Stimulated activated naive CD8-positive, alpha-beta T cell treated with anti-CD3 and anti-CD28 coated beads, Interleukin-15, Interleukin-2, amounts not matched to agents 100 U/mL and 50 U/mL, for 24 hours (primary cell): Measurements from ENCODE around the gene HINFP.

ENCODE experiments used
- ATAC-seq: fragments of 150-1000 bp; cut with Tn5 transposase; one replicate; pipeline ENCODE4 v1.10.0; 2021
- DNase-seq: peaks from one replicate; pipeline ENCODE4 v3.0.0; 2021

Gene HINFP, protein sequence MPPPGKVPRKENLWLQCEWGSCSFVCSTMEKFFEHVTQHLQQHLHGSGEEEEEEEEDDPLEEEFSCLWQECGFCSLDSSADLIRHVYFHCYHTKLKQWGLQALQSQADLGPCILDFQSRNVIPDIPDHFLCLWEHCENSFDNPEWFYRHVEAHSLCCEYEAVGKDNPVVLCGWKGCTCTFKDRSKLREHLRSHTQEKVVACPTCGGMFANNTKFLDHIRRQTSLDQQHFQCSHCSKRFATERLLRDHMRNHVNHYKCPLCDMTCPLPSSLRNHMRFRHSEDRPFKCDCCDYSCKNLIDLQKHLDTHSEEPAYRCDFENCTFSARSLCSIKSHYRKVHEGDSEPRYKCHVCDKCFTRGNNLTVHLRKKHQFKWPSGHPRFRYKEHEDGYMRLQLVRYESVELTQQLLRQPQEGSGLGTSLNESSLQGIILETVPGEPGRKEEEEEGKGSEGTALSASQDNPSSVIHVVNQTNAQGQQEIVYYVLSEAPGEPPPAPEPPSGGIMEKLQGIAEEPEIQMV

DNA sequence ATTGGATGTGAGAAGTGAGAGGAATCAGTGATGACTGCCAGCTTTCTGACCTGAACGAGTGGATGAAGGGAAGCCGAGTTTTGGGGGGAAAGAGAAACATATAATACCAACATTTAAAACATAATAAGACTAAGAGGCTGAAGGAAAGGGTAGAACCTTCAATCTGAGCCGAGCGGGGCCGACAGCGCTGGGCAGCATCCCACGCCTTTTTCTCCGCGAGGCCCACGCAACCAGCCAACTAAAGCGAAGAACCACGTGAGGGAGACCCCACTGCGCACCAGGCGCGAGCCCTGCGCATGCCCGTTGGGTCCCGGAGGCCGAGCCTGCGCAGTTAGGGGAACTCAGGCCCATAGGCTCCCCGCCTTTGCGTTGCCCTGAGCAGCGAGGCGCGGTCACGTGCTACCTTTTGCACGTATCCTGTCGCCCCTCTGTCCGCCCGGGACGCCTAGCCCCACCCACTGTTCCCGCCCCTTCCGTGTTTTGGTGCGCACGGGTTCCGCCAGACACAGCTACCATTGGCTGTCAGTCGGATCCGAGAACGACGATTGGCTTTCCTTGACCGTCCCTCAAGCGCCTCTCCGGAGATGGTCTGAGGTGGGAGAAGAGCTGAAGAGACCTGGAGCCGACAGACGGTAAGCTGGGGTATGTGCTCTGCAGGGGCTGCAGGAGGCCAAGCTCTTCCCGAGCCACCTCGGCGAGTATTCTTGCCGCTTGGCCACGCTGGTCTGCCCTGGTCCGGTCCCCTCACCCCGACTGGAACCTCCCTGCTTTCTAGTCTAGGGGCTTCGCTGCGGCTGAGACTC is at the start of gene HINFP:
HINFP (plus strand) TSS at position 573 of the 803 bp plus-strand sequence. CDS start 5,365 bp downstream, outside the sequence.
- ATAC-seq (peak; percentile 99), DNase-seq (peak; percentile 100)

DNA sequence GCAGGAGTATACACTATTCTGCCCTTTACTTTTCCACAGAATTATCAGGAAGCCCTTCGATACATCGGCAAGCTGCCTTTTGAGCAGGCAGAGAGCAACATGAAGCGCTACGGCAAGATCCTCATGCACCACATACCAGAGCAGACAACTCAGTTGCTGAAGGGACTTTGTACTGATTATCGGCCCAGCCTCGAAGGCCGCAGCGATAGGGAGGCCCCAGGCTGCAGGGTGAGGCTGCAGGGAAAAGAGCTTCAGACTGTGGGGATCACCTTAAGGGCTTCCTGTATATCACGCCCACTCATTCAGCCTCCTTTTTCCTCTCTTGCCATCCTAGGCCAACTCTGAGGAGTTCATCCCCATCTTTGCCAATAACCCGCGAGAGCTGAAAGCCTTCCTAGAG is 43.5 kb upstream of the HINFP start:
- ATAC-seq: no peak

DNA sequence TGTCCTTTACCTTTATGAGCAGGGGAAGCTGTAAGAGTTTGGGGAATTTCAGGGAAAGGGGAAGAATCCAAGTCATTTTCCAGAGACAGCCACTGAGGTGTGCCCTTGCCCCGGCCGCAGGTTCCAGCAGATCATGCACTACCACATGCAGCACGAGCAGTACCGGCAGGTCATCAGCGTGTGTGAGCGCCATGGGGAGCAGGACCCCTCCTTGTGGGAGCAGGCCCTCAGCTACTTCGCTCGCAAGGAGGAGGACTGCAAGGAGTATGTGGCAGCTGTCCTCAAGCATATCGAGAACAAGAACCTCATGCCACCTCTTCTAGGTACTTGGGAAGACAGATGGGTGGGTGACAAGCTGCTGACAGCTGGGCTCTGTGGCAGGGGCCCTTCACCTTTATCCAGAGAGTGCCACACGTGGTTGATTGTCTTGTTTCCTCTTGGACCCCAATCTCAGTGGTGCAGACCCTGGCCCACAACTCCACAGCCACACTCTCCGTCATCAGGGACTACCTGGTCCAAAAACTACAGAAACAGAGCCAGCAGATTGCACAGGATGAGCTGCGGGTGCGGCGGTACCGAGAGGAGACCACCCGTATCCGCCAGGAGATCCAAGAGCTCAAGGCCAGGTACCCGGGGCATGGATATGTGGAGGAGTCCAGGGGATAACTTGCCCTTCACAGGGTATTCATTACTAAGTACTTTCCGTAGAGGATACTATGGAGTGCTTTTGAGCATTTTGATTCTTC is 42.5 kb upstream of the HINFP start:
- no peak for DNase-seq
- ATAC-seq: no peak

More for the DNA sequence above, 43.5 kb upstream of the HINFP start:
- no peak for DNase-seq

- ATAC-seq (no peak), DNase-seq (no peak)
These were observed 39.6 kb upstream of the HINFP start for GRCh38 chr11:119081682-119082260.

- ATAC-seq (peak; percentile 94), DNase-seq (peak; percentile 93)
These were observed 36.5 kb upstream of the HINFP start, which contains the start of gene HMBS for GRCh38 chr11:119084663-119085436. Gene HMBS, plus strand, starts transcription at chr11:119084881. Its CDS starts 153 bp downstream, at chr11:119085034.

DNA sequence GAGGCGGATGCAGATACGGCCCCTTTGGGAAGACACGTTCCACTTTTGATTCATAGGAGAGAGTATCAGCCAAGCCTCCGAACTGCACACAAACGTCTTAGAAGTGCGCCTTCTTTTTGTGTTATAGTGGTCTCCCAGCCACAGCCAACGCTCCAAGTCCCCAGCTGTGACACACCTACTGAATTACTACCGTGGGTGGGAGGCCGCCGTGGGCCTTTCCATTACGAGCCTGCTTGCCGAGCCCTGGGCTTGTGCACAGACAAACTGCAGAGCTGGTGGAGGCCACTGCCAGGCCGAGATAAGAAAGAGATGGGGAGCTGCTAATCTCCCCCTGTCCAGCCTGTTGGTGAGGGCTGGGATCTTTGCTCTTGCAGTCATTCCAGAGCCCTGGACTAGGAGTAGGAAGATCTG is 35.9 kb upstream of the HINFP start:
- peak; percentile 48 for DNase-seq
- peak; percentile 12 for ATAC-seq

- no peak for ATAC-seq
- no peak for DNase-seq
These were observed 34.3 kb upstream of the HINFP start for GRCh38 chr11:119087123-119087522.

DNA sequence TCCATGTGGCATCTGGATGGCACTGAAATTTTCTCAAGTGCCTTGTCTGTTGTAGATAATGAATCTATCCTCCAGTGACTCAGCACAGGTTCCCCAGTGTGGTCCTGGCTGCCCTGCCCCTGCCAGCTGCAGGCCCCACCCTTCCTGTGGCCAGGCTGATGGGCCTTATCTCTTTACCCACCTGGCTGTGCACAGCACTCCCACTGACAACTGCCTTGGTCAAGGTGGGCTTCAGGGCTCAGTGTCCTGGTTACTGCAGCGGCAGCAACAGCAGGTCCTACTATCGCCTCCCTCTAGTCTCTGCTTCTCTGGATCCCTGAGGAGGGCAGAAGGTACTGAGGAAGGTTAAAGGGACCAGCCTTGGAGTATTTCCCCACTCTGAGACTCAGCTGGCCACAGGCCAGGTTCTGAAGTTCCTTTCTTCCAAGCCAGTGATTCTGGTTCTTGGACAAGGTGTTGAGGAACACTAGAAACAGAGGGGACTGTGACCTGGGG is 33.6 kb upstream of the HINFP start:
- DNase-seq (no peak), ATAC-seq (no peak)

GRCh38 chr11:119088406-119088805 is 33.0 kb upstream of the HINFP start:
- no peak for ATAC-seq
- no peak for DNase-seq

- ATAC-seq (no peak), DNase-seq (no peak)
These were observed 32.1 kb upstream of the HINFP start for GRCh38 chr11:119089319-119089718.

- DNase-seq (no peak), ATAC-seq (no peak)
These were observed 30.2 kb upstream of the HINFP start for GRCh38 chr11:119091178-119091577.

DNA sequence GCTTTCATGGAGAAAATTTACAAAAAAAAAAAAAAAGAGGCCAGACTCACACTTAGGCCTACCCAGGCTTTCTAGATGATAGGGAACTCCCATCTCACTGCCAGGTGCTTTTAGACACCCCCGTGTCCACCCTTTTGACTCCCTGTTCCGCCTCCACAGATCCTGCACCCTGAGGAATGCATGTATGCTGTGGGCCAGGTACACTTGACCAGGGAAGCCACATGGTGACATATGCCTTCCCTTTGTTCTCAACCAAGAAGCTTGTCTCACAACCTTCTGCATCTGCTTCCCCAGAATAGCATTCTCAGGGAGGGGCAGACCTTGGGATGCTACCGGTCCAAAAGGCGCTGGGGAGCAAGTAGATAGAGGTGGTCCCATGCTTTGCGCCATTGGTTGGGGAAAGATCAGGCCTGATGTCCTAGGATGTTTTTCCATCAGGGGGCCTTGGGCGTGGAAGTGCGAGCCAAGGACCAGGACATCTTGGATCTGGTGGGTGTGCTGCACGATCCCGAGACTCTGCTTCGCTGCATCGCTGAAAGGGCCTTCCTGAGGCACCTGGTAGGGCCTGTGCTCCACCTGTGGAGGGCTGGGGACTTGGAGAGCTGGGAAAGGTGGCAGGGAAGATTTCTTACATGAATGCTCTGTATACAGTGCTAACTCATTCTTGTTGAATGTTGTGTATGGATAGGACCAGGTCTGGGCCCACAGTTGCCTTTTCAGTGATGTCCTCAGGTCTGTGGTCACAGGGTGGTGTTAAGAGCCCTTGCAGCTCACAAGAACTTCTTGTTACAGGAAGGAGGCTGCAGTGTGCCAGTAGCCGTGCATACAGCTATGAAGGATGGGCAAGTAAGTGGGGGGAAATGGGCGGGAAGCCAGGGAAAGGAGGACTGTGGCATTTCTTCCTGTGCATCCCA is 29.2 kb upstream of the HINFP start:
- DNase-seq (no peak), ATAC-seq (no peak)

DNA sequence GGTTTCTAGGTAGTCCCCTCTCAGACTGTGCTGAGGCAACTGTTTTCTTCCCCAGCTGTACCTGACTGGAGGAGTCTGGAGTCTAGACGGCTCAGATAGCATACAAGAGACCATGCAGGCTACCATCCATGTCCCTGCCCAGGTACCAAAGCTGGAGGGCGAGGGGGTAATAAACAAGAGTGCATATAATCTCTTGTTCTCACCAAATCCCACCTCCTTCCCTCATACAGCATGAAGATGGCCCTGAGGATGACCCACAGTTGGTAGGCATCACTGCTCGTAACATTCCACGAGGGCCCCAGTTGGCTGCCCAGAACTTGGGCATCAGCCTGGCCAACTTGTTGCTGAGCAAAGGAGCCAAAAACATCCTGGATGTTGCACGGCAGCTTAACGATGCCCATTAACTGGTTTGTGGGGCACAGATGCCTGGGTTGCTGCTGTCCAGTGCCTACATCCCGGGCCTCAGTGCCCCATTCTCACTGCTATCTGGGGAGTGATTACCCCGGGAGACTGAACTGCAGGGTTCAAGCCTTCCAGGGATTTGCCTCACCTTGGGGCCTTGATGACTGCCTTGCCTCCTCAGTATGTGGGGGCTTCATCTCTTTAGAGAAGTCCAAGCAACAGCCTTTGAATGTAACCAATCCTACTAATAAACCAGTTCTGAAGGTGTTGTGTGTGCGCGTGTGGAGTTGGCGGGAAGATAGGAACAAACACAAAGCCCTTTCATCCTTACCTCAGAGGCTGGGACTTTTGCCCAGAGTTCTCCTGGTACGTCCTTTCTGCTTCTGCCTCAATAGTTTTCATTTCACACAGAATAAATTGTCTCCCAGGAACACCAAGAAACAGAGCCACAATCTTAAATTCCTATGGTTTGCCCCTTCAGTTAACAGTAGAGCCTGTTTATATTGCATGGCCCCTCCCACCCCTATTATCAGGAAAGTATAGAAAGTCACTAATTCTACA is 28.2 kb upstream of the HINFP start:
- ATAC-seq (no peak), DNase-seq (no peak)

- DNase-seq (peak; percentile 48), ATAC-seq (peak; percentile 11)
These were observed 27.2 kb upstream of the HINFP start for GRCh38 chr11:119093942-119094815.

GRCh38 chr11:119094816-119095065 is 26.6 kb upstream of the HINFP start:
- ATAC-seq (peak; percentile 26), DNase-seq (peak; percentile 70)

GRCh38 chr11:119095066-119095880 is 26.1 kb upstream of the HINFP start:
- peak; percentile 86 for ATAC-seq
- peak; percentile 99 for DNase-seq

GRCh38 chr11:119099711-119100110 is 21.7 kb upstream of the HINFP start:
- ATAC-seq (no peak), DNase-seq (no peak)
